WTC11 (cell line): ENCODE results near the gene KY. TPM values are rescaled to one million over a fixed set of nuclear protein-coding genes. Genes with fewer than 3 reads are reported as not detected.

Experiments
- ATAC-seq: fragments of 200-7000 bp; cut with Tn5 transposase; 2 replicates; pipeline ENCODE4 v1.10.0; 2021; ENCODE audit warnings: mild to moderate bottlenecking, moderate library complexity
- CTCF ChIA-PET: fragments of 300-600 bp; sonication (Branson Sonifier 250); formaldehyde crosslinking; loops from one replicate; lab custom pipeline; 2021; ENCODE audit warnings: antibody characterized with exemption; lab: Charles Lee
- POLR2A ChIA-PET: fragments of 350-600 bp; sonication (Branson Sonifier 250); formaldehyde crosslinking; loops from one replicate; lab custom pipeline; 2021; ENCODE audit warnings: antibody characterized with exemption; lab: Charles Lee
- DNase-seq: peaks from one replicate; pipeline ENCODE4 v3.0.0; 2021; ENCODE audit warnings: low spot score
- H3K27ac Mint-ChIP-seq: 2 replicates; pipeline ENCODE4 v1.8.0; 2021; ENCODE audit warnings: mixed read lengths
- H3K27me3 Mint-ChIP-seq: 2 replicates; pipeline ENCODE4 v1.8.0; 2021; ENCODE audit warnings: low read depth, mild to moderate bottlenecking, moderate library complexity, mixed read lengths
- H3K36me3 Mint-ChIP-seq: 2 replicates; pipeline ENCODE4 v1.8.0; 2021; ENCODE audit warnings: mixed read lengths
- H3K4me1 Mint-ChIP-seq: 2 replicates; pipeline ENCODE4 v1.8.0; 2022; ENCODE audit warnings: mixed read lengths
- H3K4me3 Mint-ChIP-seq: 2 replicates; pipeline ENCODE4 v1.8.0; 2021; ENCODE audit warnings: mild to moderate bottlenecking, moderate library complexity, mixed read lengths
- H3K9me3 Mint-ChIP-seq: 2 replicates; pipeline ENCODE4 v1.8.0; 2021; ENCODE audit warnings: mixed read lengths
- ATF1 ChIP-seq: sonication (generic); formaldehyde crosslinking; IDR thresholded peaks from 2 replicates; pipeline ENCODE4 v1.8.1; 2023; ENCODE audit warnings: mild to moderate bottlenecking, moderate library complexity, missing genetic modification reagents
- CREB1 ChIP-seq: sonication (generic); formaldehyde crosslinking; IDR thresholded peaks from 2 replicates; pipeline ENCODE4 v1.8.0; 2023; ENCODE audit warnings: mild to moderate bottlenecking, missing genetic modification reagents
- FOXJ3 ChIP-seq: sonication (generic); formaldehyde crosslinking; IDR thresholded peaks from 2 replicates; pipeline ENCODE4 v1.9.0; 2021; ENCODE audit warnings: missing genetic modification reagents, mild to moderate bottlenecking, borderline replicate concordance
- GRHL2 ChIP-seq: fragments of 250-450 bp; sonication (Bioruptor Pico); IDR thresholded peaks from 2 replicates; pipeline ENCODE4 v1.8.0; 2022; ENCODE audit warnings: mild to moderate bottlenecking, moderate library complexity; ENCODE audit not compliant: insufficient replicate concordance, severe bottlenecking
- GTF2I ChIP-seq: fragments of 250-450 bp; sonication (Bioruptor Pico); conservative IDR thresholded peaks from 2 replicates; pipeline ENCODE4 v1.4.0; 2021; ENCODE audit warnings: mild to moderate bottlenecking
- HMGA2 ChIP-seq: fragments of 250-450 bp; sonication (Bioruptor Pico); IDR thresholded peaks from 2 replicates; pipeline ENCODE4 v1.4.0; 2021; ENCODE audit warnings: mild to moderate bottlenecking, moderate library complexity
- KAT7 ChIP-seq: sonication (generic); formaldehyde crosslinking; IDR thresholded peaks from 2 replicates; pipeline ENCODE4 v1.8.1; 2023; ENCODE audit warnings: missing genetic modification reagents, mild to moderate bottlenecking, borderline replicate concordance
- MXD4 ChIP-seq: fragments of 250-450 bp; sonication (Bioruptor Pico); IDR thresholded peaks from 2 replicates; pipeline ENCODE4 v1.8.0; 2021; ENCODE audit warnings: mild to moderate bottlenecking, moderate library complexity, borderline replicate concordance
- NFE2L1 ChIP-seq: sonication (generic); formaldehyde crosslinking; IDR thresholded peaks from 2 replicates; pipeline ENCODE4 v1.8.1; 2023; ENCODE audit warnings: missing genetic modification reagents
- NR1H2 ChIP-seq: sonication (generic); formaldehyde crosslinking; IDR thresholded peaks from 2 replicates; pipeline ENCODE4 v1.9.0; 2021; ENCODE audit warnings: mild to moderate bottlenecking, moderate library complexity, missing genetic modification reagents
- NR2C2 ChIP-seq: sonication (generic); formaldehyde crosslinking; IDR thresholded peaks from 2 replicates; pipeline ENCODE4 v1.8.0; 2022; ENCODE audit warnings: mild to moderate bottlenecking, missing genetic modification reagents
- PRRX2 ChIP-seq: fragments of 250-450 bp; sonication (Bioruptor Pico); IDR thresholded peaks from 2 replicates; pipeline ENCODE4 v1.8.0; 2021; ENCODE audit warnings: mild to moderate bottlenecking
- SMAD4 ChIP-seq: sonication (generic); formaldehyde crosslinking; IDR thresholded peaks from 2 replicates; pipeline ENCODE4 v1.8.0; 2022; ENCODE audit warnings: mild to moderate bottlenecking, missing genetic modification reagents
- TP53 ChIP-seq: sonication (generic); formaldehyde crosslinking; IDR thresholded peaks from 2 replicates; pipeline ENCODE4 v1.8.1; 2023; ENCODE audit warnings: mild to moderate bottlenecking, missing genetic modification reagents
- ZNF219 ChIP-seq: sonication (generic); formaldehyde crosslinking; IDR thresholded peaks from 2 replicates; pipeline ENCODE4 v1.8.0; 2023; ENCODE audit warnings: missing genetic modification reagents, mild to moderate bottlenecking, borderline replicate concordance
- ZNF671 ChIP-seq: fragments of 250-450 bp; sonication (Bioruptor Pico); IDR thresholded peaks from 2 replicates; pipeline ENCODE4 v1.8.0; 2021; ENCODE audit warnings: mild to moderate bottlenecking
- total RNA-seq: library from RNA; stranded (reverse); gene quantifications from 3 replicates; pipeline ENCODE4 v1.2.3, GENCODE V29; 2021
- TF ChIP-seq, protein P1 (sequence below): sonication (generic); formaldehyde crosslinking; conservative IDR thresholded peaks from 2 replicates; pipeline ENCODE4 v1.8.1; 2023; ENCODE audit warnings: mild to moderate bottlenecking, low read depth, missing genetic modification reagents, moderate library complexity
- TF ChIP-seq, protein P2 (sequence below): sonication (generic); formaldehyde crosslinking; IDR thresholded peaks from 2 replicates; pipeline ENCODE4 v1.8.1; 2022; ENCODE audit warnings: mild to moderate bottlenecking, missing genetic modification reagents, moderate library complexity, borderline replicate concordance
- TF ChIP-seq, protein P3 (sequence below): sonication (generic); formaldehyde crosslinking; IDR thresholded peaks from 2 replicates; pipeline ENCODE4 v1.8.0; 2022; ENCODE audit warnings: mild to moderate bottlenecking, missing genetic modification reagents
- TF ChIP-seq, protein P4 (sequence below): sonication (generic); formaldehyde crosslinking; IDR thresholded peaks from 2 replicates; pipeline ENCODE4 v1.8.1; 2022; ENCODE audit warnings: low read depth, mild to moderate bottlenecking, moderate library complexity, missing genetic modification reagents, borderline replicate concordance
- TF ChIP-seq, protein P5 (sequence below): sonication (generic); formaldehyde crosslinking; IDR thresholded peaks from 2 replicates; pipeline ENCODE4 v1.8.1; 2023; ENCODE audit warnings: mild to moderate bottlenecking, moderate library complexity, missing genetic modification reagents

The KY gene
- total RNA-seq, 1 experiment from 2014 or later = not detected

DNA sequence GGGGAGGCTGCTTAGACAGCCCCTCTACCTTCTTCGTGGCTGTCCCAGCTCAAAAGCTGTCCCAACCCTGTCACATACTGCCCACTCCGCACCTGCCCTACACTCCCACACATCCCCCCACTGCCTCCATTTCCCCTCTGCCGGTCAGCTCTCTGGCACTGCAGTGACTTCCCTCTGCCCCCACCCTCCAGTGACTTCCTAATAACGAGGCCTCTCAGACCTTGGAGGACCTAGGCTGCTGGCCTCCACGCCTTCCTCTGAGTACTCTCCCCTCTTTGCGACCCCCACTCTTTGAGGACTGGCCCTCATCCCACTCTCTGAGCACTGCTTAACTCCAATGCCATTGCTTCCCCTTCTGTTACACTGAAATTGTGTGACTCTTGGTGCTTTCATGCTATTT is 45.3 kb downstream of the KY start:
- POLR2A ChIA-PET = no interaction called here
- TF ChIP-seq, protein P1, sequence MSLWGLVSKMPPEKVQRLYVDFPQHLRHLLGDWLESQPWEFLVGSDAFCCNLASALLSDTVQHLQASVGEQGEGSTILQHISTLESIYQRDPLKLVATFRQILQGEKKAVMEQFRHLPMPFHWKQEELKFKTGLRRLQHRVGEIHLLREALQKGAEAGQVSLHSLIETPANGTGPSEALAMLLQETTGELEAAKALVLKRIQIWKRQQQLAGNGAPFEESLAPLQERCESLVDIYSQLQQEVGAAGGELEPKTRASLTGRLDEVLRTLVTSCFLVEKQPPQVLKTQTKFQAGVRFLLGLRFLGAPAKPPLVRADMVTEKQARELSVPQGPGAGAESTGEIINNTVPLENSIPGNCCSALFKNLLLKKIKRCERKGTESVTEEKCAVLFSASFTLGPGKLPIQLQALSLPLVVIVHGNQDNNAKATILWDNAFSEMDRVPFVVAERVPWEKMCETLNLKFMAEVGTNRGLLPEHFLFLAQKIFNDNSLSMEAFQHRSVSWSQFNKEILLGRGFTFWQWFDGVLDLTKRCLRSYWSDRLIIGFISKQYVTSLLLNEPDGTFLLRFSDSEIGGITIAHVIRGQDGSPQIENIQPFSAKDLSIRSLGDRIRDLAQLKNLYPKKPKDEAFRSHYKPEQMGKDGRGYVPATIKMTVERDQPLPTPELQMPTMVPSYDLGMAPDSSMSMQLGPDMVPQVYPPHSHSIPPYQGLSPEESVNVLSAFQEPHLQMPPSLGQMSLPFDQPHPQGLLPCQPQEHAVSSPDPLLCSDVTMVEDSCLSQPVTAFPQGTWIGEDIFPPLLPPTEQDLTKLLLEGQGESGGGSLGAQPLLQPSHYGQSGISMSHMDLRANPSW (CRISPR knock-in tag) = no peak
- no peak for TF ChIP-seq KAT7
- TF ChIP-seq NR2C2 (CRISPR knock-in tag) = no peak
- TF ChIP-seq SMAD4 (CRISPR knock-in tag) = no peak
- TF ChIP-seq GRHL2 (CRISPR knock-in tag) = no peak
- no peak for TF ChIP-seq ZNF219 (CRISPR knock-in tag)
- no peak for TF ChIP-seq GTF2I
- TF ChIP-seq NR1H2 (CRISPR knock-in tag) = no peak
- CTCF ChIA-PET = no interaction called here
- no peak overlapping the region for H3K27ac Mint-ChIP-seq
- peaks cover 10% of the 10 kb centered on the region for H3K4me1 Mint-ChIP-seq
- no peak overlapping the region for H3K4me3 Mint-ChIP-seq
- no peaks in the 10 kb centered on the region for H3K9me3 Mint-ChIP-seq
- H3K36me3 Mint-ChIP-seq = no peaks in the 10 kb centered on the region
- DNase-seq (no peak), ATAC-seq (no peak)
- H3K27me3 Mint-ChIP-seq = peaks cover 6% of the 10 kb centered on the region

DNA sequence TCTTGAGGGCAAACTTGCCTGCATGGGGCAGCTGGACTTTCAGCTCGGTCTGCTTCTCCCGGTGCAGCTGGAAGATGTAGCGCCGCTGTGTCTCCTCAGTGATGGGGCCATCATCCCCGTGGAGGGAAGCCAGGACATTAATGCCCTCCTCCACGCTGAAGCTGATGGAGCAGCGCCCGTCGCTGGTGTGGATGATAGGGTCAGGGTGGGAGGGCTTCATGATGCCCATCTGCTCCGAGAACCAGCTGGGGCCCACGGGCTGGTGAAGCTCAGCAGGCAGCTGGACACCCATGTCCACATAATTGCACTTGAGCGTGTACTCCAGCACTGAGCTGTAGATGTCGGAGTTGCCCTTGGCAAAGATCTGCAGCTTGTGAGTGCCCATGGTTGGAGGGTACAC is 46.9 kb downstream of the KY start:
- no peak for ATAC-seq
- Mint-ChIP-seq H3K27me3 (peaks cover 14% of the 10 kb centered on the region), H3K4me1 (peaks cover 12% of the 10 kb centered on the region), H3K4me3 (no peak overlapping the region), H3K27ac (no peak overlapping the region), H3K36me3 (no peaks in the 10 kb centered on the region), H3K9me3 (no peaks in the 10 kb centered on the region)
- ChIA-PET CTCF (interaction anchor here (0.6 to 4.2 kb wide), 5 partner anchors 35 to 191 kb away, joined by 3 to 60 read pairs (median 3); partner anchors contain the start of gene EPHB1), POLR2A (no interaction called here)
- no peak for DNase-seq
- no peak for TF ChIP-seq CREB1 (CRISPR knock-in tag)

DNA sequence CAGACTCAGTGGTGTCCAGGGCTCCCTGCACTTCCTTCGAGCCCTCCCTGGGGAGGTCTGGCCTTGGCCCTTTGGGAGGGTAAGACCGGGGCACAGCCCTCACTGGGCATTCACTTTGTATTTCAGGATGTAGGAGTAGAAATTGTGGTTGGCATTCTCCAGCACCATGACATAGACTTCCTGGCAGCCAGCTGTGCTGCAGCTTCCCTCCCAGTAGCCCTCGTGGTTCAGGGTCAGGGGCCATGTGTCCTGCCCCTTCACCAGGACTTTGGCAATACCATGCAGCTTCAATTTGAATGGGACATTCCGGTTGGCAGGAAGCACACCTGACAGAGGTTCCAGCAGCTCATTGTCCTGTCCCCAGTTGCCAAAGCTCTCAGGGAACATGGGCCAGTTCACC is 47.3 kb downstream of the KY start:
- peaks cover 14% of the 10 kb centered on the region for H3K27me3 Mint-ChIP-seq
- no peak overlapping the region for H3K27ac Mint-ChIP-seq
- H3K9me3 Mint-ChIP-seq = no peaks in the 10 kb centered on the region
- ATAC-seq (no peak), DNase-seq (no peak)
- TF ChIP-seq FOXJ3 (no peak), ATF1 (no peak), NFE2L1 (no peak), TP53 (CRISPR knock-in tag) (no peak), PRRX2 (no peak), SMAD4 (CRISPR knock-in tag) (no peak), HMGA2 (CRISPR knock-in tag) (no peak), ZNF671 (CRISPR knock-in tag) (no peak), MXD4 (CRISPR knock-in tag) (no peak)
- TF ChIP-seq, protein P2, sequence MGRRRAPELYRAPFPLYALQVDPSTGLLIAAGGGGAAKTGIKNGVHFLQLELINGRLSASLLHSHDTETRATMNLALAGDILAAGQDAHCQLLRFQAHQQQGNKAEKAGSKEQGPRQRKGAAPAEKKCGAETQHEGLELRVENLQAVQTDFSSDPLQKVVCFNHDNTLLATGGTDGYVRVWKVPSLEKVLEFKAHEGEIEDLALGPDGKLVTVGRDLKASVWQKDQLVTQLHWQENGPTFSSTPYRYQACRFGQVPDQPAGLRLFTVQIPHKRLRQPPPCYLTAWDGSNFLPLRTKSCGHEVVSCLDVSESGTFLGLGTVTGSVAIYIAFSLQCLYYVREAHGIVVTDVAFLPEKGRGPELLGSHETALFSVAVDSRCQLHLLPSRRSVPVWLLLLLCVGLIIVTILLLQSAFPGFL (CRISPR knock-in tag) = no peak
- TF ChIP-seq, protein P3, sequence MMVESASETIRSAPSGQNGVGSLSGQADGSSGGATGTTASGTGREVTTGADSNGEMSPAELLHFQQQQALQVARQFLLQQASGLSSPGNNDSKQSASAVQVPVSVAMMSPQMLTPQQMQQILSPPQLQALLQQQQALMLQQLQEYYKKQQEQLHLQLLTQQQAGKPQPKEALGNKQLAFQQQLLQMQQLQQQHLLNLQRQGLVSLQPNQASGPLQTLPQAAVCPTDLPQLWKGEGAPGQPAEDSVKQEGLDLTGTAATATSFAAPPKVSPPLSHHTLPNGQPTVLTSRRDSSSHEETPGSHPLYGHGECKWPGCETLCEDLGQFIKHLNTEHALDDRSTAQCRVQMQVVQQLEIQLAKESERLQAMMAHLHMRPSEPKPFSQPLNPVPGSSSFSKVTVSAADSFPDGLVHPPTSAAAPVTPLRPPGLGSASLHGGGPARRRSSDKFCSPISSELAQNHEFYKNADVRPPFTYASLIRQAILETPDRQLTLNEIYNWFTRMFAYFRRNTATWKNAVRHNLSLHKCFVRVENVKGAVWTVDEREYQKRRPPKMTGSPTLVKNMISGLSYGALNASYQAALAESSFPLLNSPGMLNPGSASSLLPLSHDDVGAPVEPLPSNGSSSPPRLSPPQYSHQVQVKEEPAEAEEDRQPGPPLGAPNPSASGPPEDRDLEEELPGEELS (CRISPR knock-in tag) = no peak
- TF ChIP-seq, protein P4, sequence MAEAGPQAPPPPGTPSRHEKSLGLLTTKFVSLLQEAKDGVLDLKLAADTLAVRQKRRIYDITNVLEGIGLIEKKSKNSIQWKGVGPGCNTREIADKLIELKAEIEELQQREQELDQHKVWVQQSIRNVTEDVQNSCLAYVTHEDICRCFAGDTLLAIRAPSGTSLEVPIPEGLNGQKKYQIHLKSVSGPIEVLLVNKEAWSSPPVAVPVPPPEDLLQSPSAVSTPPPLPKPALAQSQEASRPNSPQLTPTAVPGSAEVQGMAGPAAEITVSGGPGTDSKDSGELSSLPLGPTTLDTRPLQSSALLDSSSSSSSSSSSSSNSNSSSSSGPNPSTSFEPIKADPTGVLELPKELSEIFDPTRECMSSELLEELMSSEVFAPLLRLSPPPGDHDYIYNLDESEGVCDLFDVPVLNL = no peak
- TF ChIP-seq, protein P5, sequence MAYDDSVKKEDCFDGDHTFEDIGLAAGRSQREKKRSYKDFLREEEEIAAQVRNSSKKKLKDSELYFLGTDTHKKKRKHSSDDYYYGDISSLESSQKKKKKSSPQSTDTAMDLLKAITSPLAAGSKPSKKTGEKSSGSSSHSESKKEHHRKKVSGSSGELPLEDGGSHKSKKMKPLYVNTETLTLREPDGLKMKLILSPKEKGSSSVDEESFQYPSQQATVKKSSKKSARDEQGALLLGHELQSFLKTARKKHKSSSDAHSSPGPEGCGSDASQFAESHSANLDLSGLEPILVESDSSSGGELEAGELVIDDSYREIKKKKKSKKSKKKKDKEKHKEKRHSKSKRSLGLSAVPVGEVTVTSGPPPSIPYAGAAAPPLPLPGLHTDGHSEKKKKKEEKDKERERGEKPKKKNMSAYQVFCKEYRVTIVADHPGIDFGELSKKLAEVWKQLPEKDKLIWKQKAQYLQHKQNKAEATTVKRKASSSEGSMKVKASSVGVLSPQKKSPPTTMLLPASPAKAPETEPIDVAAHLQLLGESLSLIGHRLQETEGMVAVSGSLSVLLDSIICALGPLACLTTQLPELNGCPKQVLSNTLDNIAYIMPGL (CRISPR knock-in tag) = no peak
- ChIA-PET POLR2A (no interaction called here), CTCF (interaction anchor here (1.0 to 4.8 kb wide), 6 partner anchors 34 to 191 kb away, joined by 3 to 63 read pairs (median 42); partner anchors contain the start of gene EPHB1)
- H3K4me1 Mint-ChIP-seq = peaks cover 12% of the 10 kb centered on the region
- H3K36me3 Mint-ChIP-seq = no peaks in the 10 kb centered on the region
- no peak overlapping the region for H3K4me3 Mint-ChIP-seq
